ENCODE results near the gene ZNF367. TPM values are rescaled to one million over a fixed set of nuclear protein-coding genes. Genes with fewer than 3 reads are reported as not detected.

Gene ZNF367
- total and polyA plus RNA-seq, 5 experiments from 2014 or later, result 0.82 to 7.6 (median 2.2) TPM

DNA sequence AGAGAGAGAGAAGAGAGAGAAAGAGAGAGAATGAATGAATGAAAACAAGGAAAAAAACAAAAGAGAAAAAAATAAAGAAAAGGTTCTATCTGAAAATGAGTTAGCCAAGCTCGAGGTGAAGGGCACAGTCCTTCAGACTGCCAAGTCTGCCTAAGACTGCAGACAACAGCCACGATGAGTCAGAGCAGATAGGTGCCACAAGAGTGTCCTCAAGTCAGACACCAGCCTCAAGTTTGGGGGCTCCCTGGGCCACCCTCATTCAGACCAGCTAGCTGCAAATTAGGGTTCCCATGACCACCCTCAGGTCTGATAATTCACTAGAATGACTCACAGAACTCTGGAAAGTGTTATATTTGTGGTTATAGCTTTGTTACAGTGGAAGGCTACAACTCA is 17.9 kb upstream of the ZNF367 start:
- ATAC-seq, result no peak

DNA sequence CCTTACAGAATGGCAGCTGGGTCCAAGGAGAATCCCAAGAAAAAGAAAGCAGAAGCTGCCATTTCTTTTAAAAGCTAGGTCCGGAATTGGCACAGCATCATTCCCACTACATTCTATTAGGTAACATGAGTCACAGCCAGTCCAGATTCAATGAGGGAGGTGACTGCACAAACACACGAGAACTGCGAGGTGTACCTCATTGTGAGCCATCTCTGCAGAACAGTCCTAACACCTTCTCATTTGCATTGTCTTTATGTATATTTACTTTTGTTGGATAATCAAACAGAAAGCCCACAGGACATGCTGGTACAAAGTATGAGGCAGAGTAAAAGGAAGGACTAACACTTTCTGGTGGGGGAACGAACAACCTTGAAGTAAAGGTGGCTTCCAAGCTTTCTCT is 17.2 kb upstream of the ZNF367 start:
- peaks cover 0 to 5% (median 0%) of the 10 kb centered on the region in 4 donors for H3K4me1 Mint-ChIP-seq
- H3K27ac Mint-ChIP-seq, result peak overlapping the region in 1 of 10 donors; percentile 5
- peaks cover 0 to 5% (median 2%) of the 10 kb centered on the region in 5 donors for H3K27me3 Mint-ChIP-seq
- POLR2A ChIA-PET, result interaction anchor here (0.8 to 1.0 kb wide), 2 partner anchors 14 to 17 kb away, joined by 3 to 5 read pairs; no protein-coding TSS in a partner anchor
- DNase-seq (no peak), ATAC-seq (no peak)
- H3K36me3 Mint-ChIP-seq, result no peaks in the 10 kb centered on the region
- H3K4me3 Mint-ChIP-seq, result no peak overlapping the region
- H3K9me3 Mint-ChIP-seq, result no peaks in the 10 kb centered on the region

More for the DNA sequence above, 17.9 kb upstream of the ZNF367 start:
- peaks cover 0 to 5% (median 0%) of the 10 kb centered on the region in 4 donors for H3K4me1 Mint-ChIP-seq
- H3K4me3 Mint-ChIP-seq, result no peak overlapping the region
- H3K9me3 Mint-ChIP-seq, result no peaks in the 10 kb centered on the region
- POLR2A ChIA-PET, result interaction anchor here (0.8 kb wide), 1 partner anchor 13 kb away, joined by 3 read pairs; no protein-coding TSS in a partner anchor
- peaks cover 0 to 5% (median 2%) of the 10 kb centered on the region in 5 donors for H3K27me3 Mint-ChIP-seq
- no peak for DNase-seq
- no peaks in the 10 kb centered on the region for H3K36me3 Mint-ChIP-seq
- peak overlapping the region in 3 of 10 donors; percentile 5 to 66 (median 6) for H3K27ac Mint-ChIP-seq

DNA sequence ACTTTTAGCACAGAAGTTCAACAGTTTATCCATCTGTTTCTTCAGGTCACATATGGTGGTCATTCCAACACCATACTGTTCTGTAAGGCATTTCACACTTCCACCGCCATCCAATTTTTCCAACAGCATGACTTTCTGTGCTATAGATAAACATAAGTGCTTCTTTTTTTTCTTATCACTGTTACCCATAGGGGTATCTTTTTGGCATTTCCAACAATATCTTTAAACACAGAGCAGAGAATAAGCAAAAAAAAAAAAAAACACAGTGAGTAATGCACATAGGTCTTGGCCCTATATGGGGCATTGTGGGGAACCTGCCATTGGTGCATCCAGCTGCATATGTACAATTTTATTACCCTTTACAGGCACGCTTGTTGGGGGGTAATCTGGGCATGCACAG is 12.2 kb upstream of the ZNF367 start:
- DNase-seq (no peak), ATAC-seq (no peak)
- Mint-ChIP-seq H3K27ac (peak overlapping the region in 1 of 10 donors; percentile 51), H3K9me3 (no peaks in the 10 kb centered on the region), H3K36me3 (no peaks in the 10 kb centered on the region), H3K4me3 (no peak overlapping the region), H3K27me3 (peaks cover 0 to 5% (median 2%) of the 10 kb centered on the region in 5 donors), H3K4me1 (peaks cover 0 to 7% (median 0%) of the 10 kb centered on the region in 4 donors)
- POLR2A ChIA-PET, result interaction anchor here (1.0 kb wide), 1 partner anchor 21 kb away, joined by 3 read pairs; no protein-coding TSS in a partner anchor

DNA sequence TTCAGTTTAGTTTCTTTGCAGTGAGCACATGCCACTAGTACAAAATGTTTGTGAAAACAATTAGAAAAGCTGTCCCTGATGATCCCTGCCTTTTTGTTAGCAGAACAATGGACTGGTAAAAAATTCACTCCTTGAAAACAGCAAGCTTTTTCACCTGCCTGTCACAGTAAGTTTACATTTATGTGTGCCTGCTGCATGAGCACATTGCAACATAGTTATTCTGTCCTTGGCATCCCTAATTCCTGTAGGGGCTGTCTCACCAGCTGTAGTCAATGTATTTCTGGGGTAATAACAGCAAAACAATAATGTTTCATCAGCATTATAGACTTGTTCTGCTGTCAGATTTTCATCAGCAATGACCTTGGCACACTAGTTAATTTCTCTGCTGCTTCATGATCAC is 11.6 kb upstream of the ZNF367 start:
- Mint-ChIP-seq H3K4me1 (peaks cover 0 to 9% (median 0%) of the 10 kb centered on the region in 4 donors), H3K27me3 (peaks cover 0 to 5% (median 2%) of the 10 kb centered on the region in 5 donors), H3K4me3 (no peak overlapping the region), H3K9me3 (no peaks in the 10 kb centered on the region), H3K27ac (no peak overlapping the region), H3K36me3 (no peaks in the 10 kb centered on the region)
- ATAC-seq (no peak), DNase-seq (no peak)
- POLR2A ChIA-PET, result no interaction called here

DNA sequence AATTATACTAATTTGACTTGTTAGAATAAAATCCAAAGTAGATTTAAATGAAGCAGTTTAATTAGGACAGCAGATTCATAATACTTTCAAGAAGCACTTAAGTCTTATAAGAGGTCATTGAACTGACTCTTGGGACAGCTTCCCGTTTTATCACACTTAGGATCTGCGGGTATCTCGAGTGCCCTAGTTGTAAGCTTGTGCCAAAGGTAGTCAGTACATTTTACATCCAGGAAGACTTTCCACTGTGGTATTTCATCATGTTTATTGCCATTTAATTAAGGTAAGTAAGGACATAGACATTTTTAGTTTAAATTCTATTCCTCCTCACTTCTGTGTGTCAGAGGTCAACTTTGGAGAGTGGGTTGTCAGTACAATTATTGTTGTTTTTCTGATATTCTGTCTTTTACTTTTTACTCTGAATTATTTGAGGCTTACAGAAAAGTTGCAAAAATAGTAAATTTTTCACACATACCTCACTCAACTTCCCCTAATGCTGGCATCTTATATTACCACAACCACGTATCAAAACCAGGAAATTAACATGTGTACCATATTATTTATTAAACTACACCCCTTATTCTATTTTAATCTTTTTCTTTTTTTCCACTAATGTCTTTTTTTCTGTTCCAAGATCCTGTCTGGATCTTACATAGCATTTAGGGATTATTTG is 7.5 kb upstream of the ZNF367 start:
- Mint-ChIP-seq H3K27ac (peak overlapping the region in 3 of 10 donors; percentile 5 to 24 (median 15)), H3K4me3 (peak overlapping the region in 1 of 10 donors; percentile 2), H3K27me3 (no peaks in the 10 kb centered on the region), H3K9me3 (no peaks in the 10 kb centered on the region), H3K4me1 (peaks cover 0 to 15% (median under 1%) of the 10 kb centered on the region in 4 donors), H3K36me3 (no peaks in the 10 kb centered on the region)
- no peak for ATAC-seq
- DNase-seq, result no peak
- POLR2A ChIA-PET, result no interaction called here

DNA sequence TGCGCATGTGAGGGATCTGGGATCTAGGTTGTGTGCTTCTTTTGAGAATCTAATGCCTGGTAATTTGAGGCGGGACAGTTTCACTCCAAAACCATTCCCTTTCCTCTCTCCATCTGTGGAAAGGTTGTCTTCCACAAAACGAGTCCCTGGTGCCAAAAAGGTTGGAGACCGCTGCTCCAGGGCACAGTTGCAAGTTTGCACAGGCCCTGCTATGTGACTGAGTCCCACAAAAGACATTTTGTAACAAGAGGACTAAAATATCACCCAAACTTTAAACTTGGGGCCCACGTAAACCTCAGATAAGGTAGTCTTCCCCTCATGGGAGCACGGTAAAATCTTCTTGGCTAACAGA is 5.8 kb upstream of the ZNF367 start:
- H3K27ac Mint-ChIP-seq, result peak overlapping the region in 2 of 10 donors; percentile 31 to 43
- POLR2A ChIA-PET, result no interaction called here

DNA sequence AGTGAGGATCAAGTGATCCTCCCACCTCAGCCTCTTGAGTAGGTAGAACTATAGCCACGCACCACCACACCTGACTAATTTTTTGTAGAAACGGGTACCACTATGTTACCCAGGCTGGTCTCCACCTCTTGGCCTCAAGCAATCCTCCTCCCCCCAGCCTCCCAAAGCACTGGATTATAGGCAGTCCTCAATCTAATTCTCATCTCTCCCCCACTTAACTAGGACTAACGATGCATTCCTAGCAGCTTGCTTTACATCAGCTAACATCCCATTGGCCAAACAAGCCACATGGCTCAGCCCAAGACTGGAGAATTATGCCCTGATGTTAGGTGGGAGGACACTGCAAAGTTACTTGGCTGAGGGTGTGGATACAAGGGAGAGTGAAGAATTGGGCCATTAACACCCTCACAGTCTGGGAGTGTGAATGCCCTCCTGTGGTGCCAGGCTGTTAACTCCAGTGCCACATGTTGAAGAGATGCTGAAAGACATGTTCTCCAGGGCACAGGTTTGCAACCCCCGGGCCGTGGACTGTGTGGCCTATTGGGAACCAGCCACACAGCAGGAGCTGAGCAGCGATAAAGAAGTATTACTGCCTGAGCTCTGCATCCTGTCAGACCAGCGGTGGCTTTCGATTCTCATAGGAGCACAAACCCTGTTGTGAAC is 5.3 kb upstream of the ZNF367 start:
- no peak overlapping the region for H3K4me3 Mint-ChIP-seq
- no peaks in the 10 kb centered on the region for H3K36me3 Mint-ChIP-seq
- no peaks in the 10 kb centered on the region for H3K27me3 Mint-ChIP-seq
- no peak for ATAC-seq
- POLR2A ChIA-PET, result no interaction called here
- no peak for DNase-seq
- no peaks in the 10 kb centered on the region for H3K9me3 Mint-ChIP-seq
- peak overlapping the region in 2 of 10 donors; percentile 31 to 43 for H3K27ac Mint-ChIP-seq
- peaks cover 0 to 29% (median 14%) of the 10 kb centered on the region in 4 donors for H3K4me1 Mint-ChIP-seq

More for the DNA sequence above, 5.8 kb upstream of the ZNF367 start:
- no peaks in the 10 kb centered on the region for H3K27me3 Mint-ChIP-seq
- no peaks in the 10 kb centered on the region for H3K36me3 Mint-ChIP-seq
- peaks cover 0 to 29% (median 14%) of the 10 kb centered on the region in 4 donors for H3K4me1 Mint-ChIP-seq
- DNase-seq (no peak), ATAC-seq (no peak)
- no peaks in the 10 kb centered on the region for H3K9me3 Mint-ChIP-seq
- no peak overlapping the region for H3K4me3 Mint-ChIP-seq

DNA sequence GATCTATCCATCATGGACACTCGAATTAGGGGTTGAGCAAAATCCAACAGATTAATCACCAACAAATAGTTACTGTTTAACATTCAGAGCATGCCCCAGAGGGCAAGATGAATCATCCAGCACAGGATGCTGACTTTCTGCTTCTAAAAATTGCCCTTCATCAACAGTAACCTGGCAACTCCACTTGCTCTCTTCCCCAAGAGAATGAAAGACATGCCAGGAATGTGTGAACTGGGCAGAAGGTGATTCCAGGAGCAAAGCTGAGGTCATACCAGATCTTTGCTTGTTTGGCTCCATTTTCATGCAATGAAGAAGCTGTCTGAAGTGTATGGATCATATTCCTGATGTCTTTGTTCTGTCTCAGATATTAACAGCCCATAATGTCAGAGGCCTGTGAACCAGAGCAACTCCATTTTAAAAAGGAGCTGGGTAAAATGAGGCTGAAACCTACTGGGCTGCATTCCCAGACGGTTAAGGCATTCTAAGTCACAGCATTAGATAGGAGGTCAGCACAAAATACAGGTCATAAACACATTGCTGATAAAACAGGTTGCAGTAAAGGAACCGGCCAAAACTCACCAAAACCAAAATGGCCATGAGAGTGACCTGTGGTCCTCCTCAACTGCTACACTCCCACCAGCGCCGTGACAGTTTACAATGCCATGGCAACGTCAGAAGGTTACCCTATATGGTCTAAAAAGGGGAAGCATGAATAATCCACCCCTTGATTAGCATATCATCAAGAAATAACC is 2.5 kb upstream of the ZNF367 start:
- Mint-ChIP-seq H3K27ac (peak overlapping the region in 8 of 10 donors; percentile 11 to 74 (median 46)), H3K27me3 (peaks cover 0 to 2% (median 0%) of the 10 kb centered on the region in 5 donors), H3K36me3 (no peaks in the 10 kb centered on the region), H3K9me3 (no peaks in the 10 kb centered on the region), H3K4me3 (peak overlapping the region in 3 of 10 donors; percentile 66 to 88 (median 74)), H3K4me1 (peaks cover 5 to 34% (median 25%) of the 10 kb centered on the region in 4 donors)
- POLR2A ChIA-PET, result interaction anchor here (1.8 to 2.0 kb wide), 2 partner anchors 22 to 29 kb away, joined by 4 to 10 read pairs; partner anchors contain the start of gene HABP4
- ATAC-seq (no peak), DNase-seq (no peak)

DNA sequence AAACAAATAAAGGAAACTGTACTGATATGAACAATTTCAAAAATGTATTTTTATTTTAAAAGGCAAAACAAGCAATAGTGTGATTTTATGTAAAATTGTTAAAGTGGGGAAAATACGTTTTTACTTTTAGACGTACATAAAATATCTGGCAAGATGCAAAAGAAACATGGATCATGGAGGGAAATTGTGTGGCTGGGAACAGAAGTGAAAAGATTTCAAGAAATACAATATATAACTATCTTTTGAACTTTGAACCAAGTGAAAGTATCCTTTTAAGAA is 1.5 kb upstream of the ZNF367 start:
- POLR2A ChIA-PET, result interaction anchor here (1.9 to 2.6 kb wide), 3 partner anchors 20 to 37 kb away, joined by 15 to 36 read pairs (median 17); partner anchors contain the start of genes HABP4 and SLC35D2
- H3K27ac Mint-ChIP-seq, result peak overlapping the region; percentile 2 to 86 (median 50)
- H3K27me3 Mint-ChIP-seq, result peaks cover 0 to 2% (median 0%) of the 10 kb centered on the region in 5 donors
- H3K4me3 Mint-ChIP-seq, result peak overlapping the region; percentile 52 to 94 (median 68)
- H3K9me3 Mint-ChIP-seq, result no peaks in the 10 kb centered on the region
- ATAC-seq (no peak), DNase-seq (no peak)
- peaks cover 5 to 30% (median 25%) of the 10 kb centered on the region in 4 donors for H3K4me1 Mint-ChIP-seq
- no peaks in the 10 kb centered on the region for H3K36me3 Mint-ChIP-seq

DNA sequence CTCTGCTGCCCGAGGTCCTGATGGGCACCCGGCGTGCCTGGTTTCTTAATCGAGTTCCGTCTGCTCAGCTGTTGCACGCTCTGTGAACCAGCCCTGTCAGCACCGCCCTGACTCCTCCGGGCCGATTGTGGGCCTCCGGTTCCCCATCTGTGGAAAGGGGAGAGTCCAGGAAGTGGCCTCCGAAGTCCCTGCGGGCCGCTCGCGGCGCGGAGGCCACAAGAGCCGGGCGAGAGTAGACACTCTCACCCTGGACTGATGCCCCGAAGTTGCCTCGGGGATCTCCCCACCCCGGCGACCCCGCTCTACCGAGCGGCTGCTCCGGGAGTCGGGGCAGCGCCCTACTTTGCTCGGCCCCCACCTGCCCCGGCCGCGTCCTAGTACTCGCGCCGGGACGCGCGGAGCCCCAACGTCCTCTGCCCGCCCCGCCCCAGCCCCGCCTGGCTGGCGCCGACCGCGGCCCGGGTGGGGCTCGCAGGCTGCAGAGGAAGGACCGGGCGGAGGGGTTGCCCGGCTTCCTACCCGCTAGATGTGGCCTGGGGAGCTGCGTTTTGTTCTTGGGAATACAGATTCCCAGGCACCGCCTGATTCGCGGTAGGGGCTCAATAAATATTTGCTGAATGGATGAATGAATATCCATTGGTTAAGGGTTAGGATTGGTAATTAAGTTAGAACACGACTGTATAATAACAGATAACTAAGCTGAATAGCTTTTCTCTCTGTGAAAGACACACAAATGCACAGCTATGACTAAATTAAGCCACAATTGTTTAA is 935 bp upstream of the ZNF367 start:
- Mint-ChIP-seq H3K27me3 (peaks cover 0 to 2% (median 0%) of the 10 kb centered on the region in 5 donors), H3K36me3 (no peaks in the 10 kb centered on the region), H3K4me3 (peak overlapping the region; percentile 78 to 95 (median 88)), H3K9me3 (no peaks in the 10 kb centered on the region), H3K4me1 (peaks cover 5 to 35% (median 29%) of the 10 kb centered on the region in 4 donors), H3K27ac (peak overlapping the region; percentile 32 to 93 (median 87))
- peak in 8 of 10 donors; percentile 16 to 70 (median 43) for DNase-seq
- POLR2A ChIA-PET, result interaction anchor here (1.2 to 2.6 kb wide), 4 partner anchors 20 to 44 kb away, joined by 3 to 36 read pairs (median 16); partner anchors contain the start of genes HABP4 and SLC35D2
- ATAC-seq, result peak; percentile 37 to 38

DNA sequence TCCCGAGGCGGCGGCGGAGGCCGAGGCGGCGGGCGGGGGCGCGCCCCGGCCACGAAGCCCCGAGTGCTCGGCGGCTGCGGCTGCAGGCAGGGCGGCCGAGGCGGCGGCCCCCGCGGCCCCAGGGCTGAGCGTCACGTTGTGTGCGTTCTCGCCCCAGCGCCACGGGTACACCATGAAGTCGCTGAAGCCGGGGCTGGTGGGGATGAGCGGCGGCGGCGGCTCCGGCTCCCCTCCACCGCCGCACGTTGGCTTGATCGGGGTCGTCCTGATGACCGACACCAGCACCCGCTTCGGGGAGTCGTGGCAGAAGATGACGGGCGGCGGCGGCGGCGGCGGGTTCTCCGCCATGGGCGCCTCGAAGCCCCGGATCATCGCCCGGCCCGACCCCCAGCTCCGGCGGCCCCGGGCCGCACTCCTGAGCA is 498 bp downstream of the ZNF367 start:
- Mint-ChIP-seq H3K27me3 (peaks cover 0 to 2% (median 0%) of the 10 kb centered on the region in 5 donors), H3K27ac (peak overlapping the region; percentile 74 to 95 (median 89)), H3K36me3 (no peaks in the 10 kb centered on the region), H3K9me3 (no peaks in the 10 kb centered on the region), H3K4me1 (peaks cover 10 to 49% (median 42%) of the 10 kb centered on the region in 4 donors), H3K4me3 (peak overlapping the region; percentile 74 to 95 (median 86))
- ATAC-seq (peak; percentile 16 to 17), DNase-seq (peak in 4 of 10 donors; percentile 38 to 68 (median 51))
- POLR2A ChIA-PET, result interaction anchor here (0.6 to 2.6 kb wide), 6 partner anchors 16 to 149 kb away, joined by 3 to 36 read pairs (median 4); partner anchors contain the start of genes HABP4 and SLC35D2
